ENCODE results near the gene MRPL18.

Gene MRPL18

GRCh38 chr6:159844737-159845645, 54.7 kb downstream of the MRPL18 start:
- no peak for DNase-seq

Data from KG1 (cell line).